Thoracic aorta (tissue), 2 donors: ENCODE measurements around the gene DLGAP3. TPM values are rescaled to one million over a fixed set of nuclear protein-coding genes. Genes with fewer than 3 reads are reported as not detected.

Experiments used
- ATAC-seq: fragments of 150-250 bp; one replicate; pipeline ENCODE4 v1.8.0; 2017; ENCODE audit warnings: low read depth; ENCODE audit not compliant: insufficient number of reproducible peaks, low FRiP score
- DNase-seq: peaks from one replicate; pipeline ENCODE4 v3.0.0-alpha.2; 2020; ENCODE audit warnings: low spot score
- H3K27ac ChIP-seq, 2 donors: fragments of 200-600 bp; sonication (generic); 1 replicate in 1 of 2; 2 replicates in 1 of 2; pipeline ENCODE4 v1.5.1; 2016; ENCODE audit warnings: mild to moderate bottlenecking in 2 of 2, moderate library complexity in 2 of 2
- H3K27me3 ChIP-seq: fragments of 200-600 bp; sonication (generic); replicated peaks from 2 replicates; pipeline ENCODE4 v1.6.0; 2016; ENCODE audit warnings: mild to moderate bottlenecking; ENCODE audit not compliant: insufficient read depth
- H3K36me3 ChIP-seq: fragments of 200-600 bp; sonication (generic); one replicate; pipeline ENCODE4 v1.5.1; 2016
- H3K4me1 ChIP-seq, 2 donors: fragments of 200-600 bp; sonication (generic); 1 replicate in 1 of 2; 2 replicates in 1 of 2; pipeline versions ENCODE4 v1.5.1 to v1.6.0; 2016; ENCODE audit warnings: low read depth in 2 of 2, mild to moderate bottlenecking in 1 of 2; ENCODE audit not compliant: control insufficient read depth in 1 of 2
- H3K4me3 ChIP-seq: fragments of 200-600 bp; sonication (generic); 2 replicates; pipeline ENCODE4 v1.5.1; 2016; ENCODE audit warnings: mild to moderate bottlenecking
- H3K9me3 ChIP-seq: fragments of 200-600 bp; sonication (generic); 2 replicates; pipeline ENCODE4 v1.5.1; 2016
- total RNA-seq, 2 donors: library from RNA; depleted of rRNA; stranded (reverse); fragments of >200 nt; gene quantifications; one replicate each; pipeline versions ENCODE4 v1.1.0 to v1.2.3, GENCODE V29; 2016
- TF ChIP-seq, protein P1 (sequence below): fragments of 200-600 bp; sonication (generic); IDR thresholded peaks from one replicate; pipeline ENCODE4 v1.5.1; 2019; ENCODE audit warnings: antibody characterized with exemption

The DLGAP3 gene
- total RNA-seq: under 1 TPM; 0.14 to 0.21 TPM

- ATAC-seq (no peak), DNase-seq (no peak)
- TF ChIP-seq, protein P1, sequence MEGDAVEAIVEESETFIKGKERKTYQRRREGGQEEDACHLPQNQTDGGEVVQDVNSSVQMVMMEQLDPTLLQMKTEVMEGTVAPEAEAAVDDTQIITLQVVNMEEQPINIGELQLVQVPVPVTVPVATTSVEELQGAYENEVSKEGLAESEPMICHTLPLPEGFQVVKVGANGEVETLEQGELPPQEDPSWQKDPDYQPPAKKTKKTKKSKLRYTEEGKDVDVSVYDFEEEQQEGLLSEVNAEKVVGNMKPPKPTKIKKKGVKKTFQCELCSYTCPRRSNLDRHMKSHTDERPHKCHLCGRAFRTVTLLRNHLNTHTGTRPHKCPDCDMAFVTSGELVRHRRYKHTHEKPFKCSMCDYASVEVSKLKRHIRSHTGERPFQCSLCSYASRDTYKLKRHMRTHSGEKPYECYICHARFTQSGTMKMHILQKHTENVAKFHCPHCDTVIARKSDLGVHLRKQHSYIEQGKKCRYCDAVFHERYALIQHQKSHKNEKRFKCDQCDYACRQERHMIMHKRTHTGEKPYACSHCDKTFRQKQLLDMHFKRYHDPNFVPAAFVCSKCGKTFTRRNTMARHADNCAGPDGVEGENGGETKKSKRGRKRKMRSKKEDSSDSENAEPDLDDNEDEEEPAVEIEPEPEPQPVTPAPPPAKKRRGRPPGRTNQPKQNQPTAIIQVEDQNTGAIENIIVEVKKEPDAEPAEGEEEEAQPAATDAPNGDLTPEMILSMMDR: no peak
- no peak within 1 kb of the TSS for H3K27ac ChIP-seq
- H3K4me3 ChIP-seq: peak within 1 kb of the TSS; percentile 62
- H3K27me3 ChIP-seq: peaks cover 23% of the 10 kb centered on the region
- H3K36me3 ChIP-seq: no peaks in the 10 kb centered on the region
- H3K9me3 ChIP-seq: no peaks in the 10 kb centered on the region
- H3K4me1 ChIP-seq: peaks cover 4 to 14% of the 10 kb centered on the region in 2 donors
Measured at GRCh38 chr1:34929497-34929852, at the start of gene DLGAP3. Gene DLGAP3, minus strand, starts transcription at chr1:34929650. Its CDS starts 24,267 bp downstream, at chr1:34905383.

DNA sequence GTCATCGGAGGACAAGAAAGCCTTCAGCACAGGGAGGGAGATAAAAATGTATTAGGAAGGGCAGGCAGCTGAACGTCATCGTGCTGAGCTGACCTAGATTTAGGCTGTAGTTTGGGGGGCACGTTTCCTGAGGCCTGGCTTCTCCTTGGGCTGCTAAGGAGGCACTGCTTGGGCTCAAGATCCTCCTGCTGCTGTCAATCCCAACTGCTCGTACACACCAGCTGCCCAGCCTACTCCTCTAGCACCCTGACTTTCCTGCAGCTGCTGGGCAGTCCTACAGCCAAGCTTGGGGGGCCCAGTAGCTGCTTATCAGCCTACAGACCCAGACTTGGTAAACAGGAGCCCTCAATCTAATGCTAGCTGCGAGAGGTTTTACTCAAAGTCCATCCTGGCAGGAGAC is 49.5 kb upstream of the DLGAP3 start:
- H3K36me3 ChIP-seq: no peaks in the 10 kb centered on the region
- H3K27ac ChIP-seq: no peak overlapping the region
- peaks cover 8 to 15% of the 10 kb centered on the region in 2 donors for H3K4me1 ChIP-seq
- H3K4me3 ChIP-seq: no peak overlapping the region
- H3K27me3 ChIP-seq: no peaks in the 10 kb centered on the region
- ATAC-seq: no peak
- TF ChIP-seq, protein P1: no peak
- no peak for DNase-seq
- no peaks in the 10 kb centered on the region for H3K9me3 ChIP-seq

DNA sequence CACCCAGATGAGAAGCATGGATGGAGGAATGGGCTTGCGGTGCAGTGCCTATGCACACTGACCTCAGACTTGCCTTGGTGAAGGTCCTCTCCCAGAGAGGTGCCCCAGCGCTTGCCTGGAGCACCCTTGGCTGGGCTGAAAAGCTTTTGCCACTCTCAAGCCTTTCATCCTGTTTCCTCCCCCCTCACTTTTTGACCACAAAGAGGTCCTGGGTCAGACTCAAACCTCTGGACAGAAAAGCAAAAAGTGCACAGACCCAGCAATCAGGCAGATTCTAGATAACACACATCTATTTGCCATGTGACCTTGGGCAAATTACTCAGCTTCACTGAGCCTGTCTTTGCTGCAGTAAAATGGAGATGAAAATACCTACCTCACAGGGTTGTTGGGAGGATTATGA is 48.4 kb upstream of the DLGAP3 start:
- H3K9me3 ChIP-seq: no peaks in the 10 kb centered on the region
- H3K4me1 ChIP-seq: peaks cover 0 to 4% of the 10 kb centered on the region in 2 donors
- ATAC-seq (no peak), DNase-seq (no peak)
- H3K4me3 ChIP-seq: no peak overlapping the region
- H3K36me3 ChIP-seq: no peaks in the 10 kb centered on the region
- no peaks in the 10 kb centered on the region for H3K27me3 ChIP-seq
- TF ChIP-seq, protein P1: no peak
- H3K27ac ChIP-seq: no peak overlapping the region

GRCh38 chr1:34977210-34977471 is 47.7 kb upstream of the DLGAP3 start:
- DNase-seq (no peak), ATAC-seq (no peak)
- Histone ChIP-seq H3K4me3 (no peak overlapping the region), H3K27ac (no peak overlapping the region), H3K9me3 (no peaks in the 10 kb centered on the region), H3K36me3 (no peaks in the 10 kb centered on the region), H3K4me1 (no peaks in the 10 kb centered on the region), H3K27me3 (no peaks in the 10 kb centered on the region)
- TF ChIP-seq, protein P1: no peak

GRCh38 chr1:34976384-34977209 is 47.1 kb upstream of the DLGAP3 start:
- Histone ChIP-seq H3K4me1 (no peaks in the 10 kb centered on the region), H3K27ac (no peak overlapping the region), H3K36me3 (no peaks in the 10 kb centered on the region), H3K4me3 (no peak overlapping the region), H3K27me3 (no peaks in the 10 kb centered on the region), H3K9me3 (no peaks in the 10 kb centered on the region)
- ATAC-seq (no peak), DNase-seq (no peak)
- TF ChIP-seq, protein P1: no peak
